IPS DF 19.7 (cell line): ENCODE results near the gene CBX4.

Experiments used
- DNase-seq: peaks from one replicate; pipeline ENCODE4 v3.0.0-alpha.2; 2013; ENCODE audit warnings: low read depth, low spot score

The CBX4 gene

DNA sequence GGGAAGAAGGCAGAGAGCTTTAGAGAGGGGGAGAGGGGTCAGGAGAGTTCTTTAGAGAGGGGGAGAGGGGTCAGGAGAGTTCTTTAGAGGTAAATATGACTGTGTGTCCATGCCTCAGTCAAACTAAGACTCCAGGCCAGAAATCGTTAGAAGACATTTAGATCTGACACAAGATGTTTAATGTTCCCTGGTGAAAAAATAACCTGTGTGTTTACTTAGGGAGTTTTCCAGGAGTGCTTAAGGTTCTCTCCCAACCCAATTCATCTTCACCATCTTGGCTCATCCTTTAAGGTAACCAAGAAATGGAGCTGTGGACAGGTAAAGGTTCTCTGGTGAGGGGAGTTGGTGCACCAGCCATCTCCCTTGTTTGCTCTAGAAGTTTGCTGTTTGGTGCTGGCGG lies 9.8 kb downstream of the CBX4 start:
- DNase-seq = no peak

DNA sequence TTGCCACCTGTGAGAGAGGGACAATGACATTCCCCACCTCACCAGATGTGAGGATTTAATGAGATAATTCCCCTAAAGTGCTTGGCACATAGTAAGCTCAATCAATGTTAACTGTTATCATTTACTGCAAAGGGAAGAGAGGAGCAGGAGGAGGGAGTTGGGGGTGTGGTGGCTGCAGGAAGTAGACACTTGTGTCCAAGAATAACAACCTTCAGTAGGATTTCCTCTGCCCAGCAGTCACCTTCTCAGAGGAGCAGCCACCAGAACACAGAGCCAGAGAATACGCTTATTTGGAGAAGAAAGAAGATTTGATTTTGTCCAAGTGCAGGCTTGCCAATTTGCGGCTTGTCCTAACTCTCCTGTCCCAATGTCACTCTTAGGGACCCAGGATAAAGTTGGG lies 10.2 kb downstream of the CBX4 start:
- no peak for DNase-seq

DNA sequence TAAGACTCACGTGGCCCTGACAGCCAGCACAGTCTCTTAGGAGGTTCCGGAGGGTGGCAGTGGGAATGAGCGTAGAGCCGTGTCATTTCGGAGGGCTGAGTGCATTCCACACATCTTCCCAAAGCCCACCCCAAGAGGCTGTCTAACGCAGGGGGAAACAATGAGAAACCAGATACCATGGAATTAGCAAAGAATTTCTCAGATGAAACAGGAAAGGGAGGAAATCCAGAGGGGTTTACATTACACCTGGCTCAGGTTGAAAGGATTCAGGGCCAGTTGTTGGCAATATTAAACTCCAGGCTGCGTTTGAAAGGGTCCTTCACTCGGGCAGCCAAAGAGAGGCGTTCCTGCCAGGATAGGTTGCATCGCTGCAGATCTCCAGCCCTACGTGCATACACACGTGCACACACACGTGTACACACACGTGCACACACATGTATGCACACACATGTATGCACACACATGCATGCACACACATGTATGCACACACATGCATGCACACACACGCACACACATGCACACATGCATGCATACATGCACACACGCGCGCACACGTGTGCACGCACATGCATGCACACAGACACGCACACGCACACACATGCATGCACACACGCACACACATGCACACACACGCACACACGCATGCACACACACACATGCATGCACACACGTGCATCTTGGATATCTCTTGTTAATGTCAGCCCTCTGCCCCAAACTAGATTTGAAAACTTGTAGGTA lies 12.2 kb downstream of the CBX4 start:
- DNase-seq = no peak

DNA sequence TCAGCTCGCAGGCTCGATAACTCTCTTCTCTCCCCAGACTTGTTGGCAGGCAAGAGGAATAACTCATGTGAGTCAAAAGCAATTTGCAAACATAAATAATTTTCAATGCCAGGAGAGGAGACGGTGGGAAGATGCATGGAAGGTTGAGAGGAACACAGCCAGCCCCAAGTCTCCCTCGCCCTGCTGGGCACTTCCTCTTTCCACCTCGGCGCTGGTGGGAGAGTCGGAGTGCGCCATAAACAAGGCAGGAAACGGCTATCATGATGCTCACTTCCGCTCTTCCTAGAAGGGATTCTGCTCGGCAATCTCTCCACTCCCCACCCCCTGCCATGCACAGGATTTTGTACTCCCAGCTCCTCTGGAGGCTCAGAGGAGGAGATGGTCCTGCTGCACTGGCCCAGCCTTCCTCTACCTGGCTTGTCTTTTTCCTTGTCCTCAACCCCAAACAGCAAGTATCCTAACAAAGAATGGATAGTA lies 13.0 kb downstream of the CBX4 start:
- no peak for DNase-seq

DNA sequence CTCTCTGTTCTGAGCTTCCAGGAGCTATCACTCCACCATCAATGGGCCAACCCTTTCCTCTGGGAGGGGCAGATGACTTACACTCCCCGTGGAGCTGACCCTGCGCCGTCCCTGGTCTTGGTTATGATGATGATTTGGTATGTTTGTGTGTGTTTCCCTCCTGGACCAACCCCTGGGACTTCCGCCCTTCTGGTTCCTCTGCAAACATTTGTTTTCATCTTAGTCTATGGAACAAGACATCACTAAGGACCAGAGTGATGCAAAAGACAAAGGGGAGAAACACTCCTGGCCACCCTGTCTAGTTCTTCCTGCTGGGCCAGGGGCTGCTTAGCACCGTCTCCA lies 13.7 kb downstream of the CBX4 start:
- no peak for DNase-seq

DNA sequence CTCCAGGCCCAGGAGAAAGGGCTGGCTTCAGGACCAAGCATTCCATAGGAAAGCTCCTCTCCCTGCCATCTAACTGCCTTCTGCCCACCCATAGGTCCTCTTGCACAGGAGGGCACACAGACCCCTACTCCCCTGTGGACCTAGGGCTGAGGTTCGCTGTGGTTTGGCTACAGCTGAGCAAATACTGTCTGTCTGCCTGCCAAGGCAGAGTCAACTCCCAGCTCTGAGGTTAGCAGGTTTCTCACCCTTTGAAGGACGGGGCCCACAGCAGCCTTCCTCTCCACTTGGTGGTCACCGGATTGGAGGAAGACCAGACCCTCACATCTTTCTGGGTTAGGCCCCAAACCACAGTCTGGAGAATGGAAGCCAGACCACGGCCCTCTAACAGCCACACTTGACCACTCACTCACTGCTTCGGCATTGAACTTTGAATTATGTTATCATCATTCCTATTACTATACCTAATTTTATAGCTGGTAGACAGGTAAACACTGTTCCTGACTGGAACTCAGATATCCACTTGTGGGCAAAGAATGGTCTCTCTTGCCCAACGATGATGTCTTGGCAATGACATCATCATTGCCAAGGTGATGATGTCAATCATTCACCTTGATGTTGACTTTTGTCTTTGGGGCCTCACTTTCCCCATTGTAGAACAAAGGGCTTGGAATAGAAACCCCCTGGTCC lies 14.2 kb downstream of the CBX4 start:
- DNase-seq = no peak

DNA sequence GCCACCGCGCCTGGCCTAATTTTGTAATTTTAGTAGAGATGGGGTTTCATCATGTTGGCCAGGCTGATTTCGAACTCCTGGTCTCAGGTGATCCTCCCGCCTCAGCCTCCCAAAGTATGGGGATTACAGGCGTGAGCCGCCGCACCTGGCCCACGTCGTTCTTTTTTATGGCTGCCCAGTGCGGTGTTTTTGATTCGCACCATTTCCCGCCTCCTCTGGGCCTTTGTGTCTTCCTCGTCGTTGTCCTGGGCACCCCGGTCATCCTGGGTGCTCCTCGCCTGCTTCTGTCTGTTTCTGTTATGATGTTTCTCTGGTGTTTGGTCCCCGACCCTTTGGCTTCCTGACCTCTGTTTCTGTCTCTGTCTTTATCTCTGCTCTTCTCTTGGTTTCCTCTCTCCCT lies 15.0 kb downstream of the CBX4 start:
- DNase-seq = no peak

DNA sequence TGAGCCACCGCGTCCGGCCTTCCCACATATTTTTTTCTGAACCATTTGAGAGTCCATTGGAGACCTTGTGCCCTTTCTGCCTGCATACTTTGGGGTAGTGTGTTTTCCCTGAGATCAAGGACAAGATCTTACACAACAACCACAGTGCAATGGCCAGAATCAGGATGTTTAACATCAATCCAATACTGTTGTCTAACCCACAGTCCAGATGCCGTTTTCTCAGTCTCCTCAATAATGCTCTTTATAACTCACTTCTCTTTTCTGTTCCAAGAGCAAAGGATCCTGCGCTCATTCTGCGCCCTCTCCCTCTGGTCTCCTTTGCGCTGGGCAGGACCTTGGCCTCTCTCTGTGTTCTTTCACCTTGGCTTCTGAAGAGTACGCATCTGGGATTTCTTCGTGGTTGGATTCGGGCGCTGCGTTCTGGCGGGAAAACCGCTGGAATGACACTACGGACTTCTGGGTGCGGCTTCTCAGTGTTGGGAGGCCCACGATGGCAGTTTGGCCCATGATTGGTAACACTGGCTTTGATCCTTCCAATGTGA lies 16.6 kb downstream of the CBX4 start:
- DNase-seq = no peak

DNA sequence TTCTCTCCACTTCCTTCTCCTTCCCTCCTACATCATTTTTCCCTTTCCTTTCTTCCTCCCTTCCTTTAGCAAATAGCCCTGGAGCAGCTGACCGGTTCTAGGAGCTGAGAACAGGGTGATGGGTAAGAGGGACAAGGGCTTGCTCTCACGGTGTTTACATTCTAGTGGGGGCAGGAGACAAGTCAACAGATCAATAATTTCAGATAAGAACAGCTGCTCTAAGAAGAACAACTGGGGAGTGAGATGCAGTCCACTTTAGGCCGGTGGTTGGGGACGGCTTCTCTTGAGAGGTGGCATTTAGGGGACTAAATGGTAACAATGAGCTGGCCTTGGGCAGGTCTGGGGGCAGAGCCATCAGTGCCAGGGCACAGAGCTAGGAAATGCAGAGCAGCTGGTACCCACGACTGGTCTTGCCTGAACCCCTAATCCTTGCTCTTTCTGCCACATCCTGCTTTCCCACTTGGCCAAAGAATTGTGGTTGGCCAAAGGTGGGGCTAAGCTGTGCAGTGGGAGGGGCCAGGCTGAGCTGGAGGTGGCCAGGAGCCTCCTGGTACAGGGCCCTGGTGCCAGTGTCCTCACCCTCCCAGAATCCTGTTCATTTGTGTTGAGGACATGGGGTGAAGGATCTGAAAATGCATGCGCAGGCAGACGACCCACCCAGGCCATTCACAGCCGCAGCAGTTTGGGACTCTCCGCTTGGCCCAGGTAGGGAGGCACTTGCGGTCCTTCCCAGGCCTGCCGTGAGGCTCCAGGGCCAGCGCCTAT lies 17.7 kb downstream of the CBX4 start:
- DNase-seq = no peak

DNA sequence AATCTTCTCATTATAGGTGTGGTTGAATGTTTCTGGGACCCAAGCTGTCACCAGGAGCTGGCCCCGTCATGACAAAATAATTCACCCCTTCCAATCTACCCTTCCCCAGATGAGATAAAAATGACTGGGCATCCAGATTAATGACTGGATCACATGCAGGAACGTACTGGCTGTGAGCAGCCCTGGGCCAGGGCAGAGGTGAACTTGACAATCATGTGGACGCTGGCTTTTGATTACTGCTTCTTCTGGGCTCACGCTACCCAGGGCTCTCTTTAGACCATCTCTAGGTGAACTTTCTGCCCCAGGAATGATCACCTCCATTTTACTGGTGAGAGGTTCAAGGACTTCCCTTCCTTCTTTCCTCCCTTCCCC lies 18.3 kb downstream of the CBX4 start:
- DNase-seq = no peak

DNA sequence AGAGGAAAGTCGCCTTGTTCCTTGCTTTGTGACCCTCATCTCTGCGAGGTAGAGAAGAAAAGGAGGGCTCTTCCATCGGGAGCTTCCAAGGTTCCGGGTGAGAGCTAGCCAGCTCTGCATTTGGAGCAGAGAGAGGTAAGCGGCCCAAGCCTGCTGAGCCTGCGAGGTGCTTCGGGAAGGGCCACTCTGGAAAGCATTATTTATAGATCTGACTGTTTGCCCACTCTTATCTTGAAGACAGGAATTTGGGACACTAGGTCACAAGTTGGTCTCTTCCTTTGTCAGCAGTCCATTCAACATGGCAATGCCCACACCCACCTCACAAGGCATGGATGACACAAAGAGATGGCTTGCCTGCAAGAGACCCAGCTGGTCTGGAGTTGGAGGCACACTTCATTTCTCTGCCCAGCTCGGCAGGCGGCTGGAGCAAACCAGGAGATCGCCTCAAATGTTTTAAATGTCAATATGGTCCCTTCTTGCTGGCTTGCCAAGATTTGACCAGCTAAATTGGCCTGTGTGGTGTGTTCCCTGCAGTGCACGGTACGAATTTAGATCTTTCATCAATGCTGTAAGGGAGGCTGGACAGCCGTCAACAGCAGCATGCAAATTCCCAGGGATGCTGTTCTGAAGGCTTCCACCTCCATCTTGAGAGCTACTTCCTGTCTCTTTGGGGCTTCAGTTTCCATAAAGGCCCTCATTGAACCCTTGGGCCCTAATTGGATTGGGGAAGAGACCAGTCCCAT lies 19.5 kb downstream of the CBX4 start:
- DNase-seq = no peak

DNA sequence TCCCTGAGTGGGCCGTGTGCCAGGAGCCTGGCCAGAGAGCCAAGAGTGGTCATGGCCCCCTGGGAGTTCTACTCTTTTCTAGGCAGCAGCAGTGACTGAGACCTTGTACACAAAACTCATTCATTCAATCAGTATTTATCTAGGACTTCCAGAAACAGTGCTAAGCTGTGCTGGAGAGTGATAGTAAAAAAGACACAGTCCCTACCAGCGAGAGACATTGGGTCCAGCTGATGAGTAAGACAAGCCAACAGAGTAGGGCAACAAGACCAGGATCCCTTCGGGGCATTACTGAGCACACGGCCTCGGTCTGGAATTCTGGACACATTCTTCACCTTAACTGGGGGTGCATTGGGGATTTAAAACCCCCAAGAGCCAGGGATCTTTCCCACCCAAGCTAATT lies 20.2 kb downstream of the CBX4 start:
- no peak for DNase-seq

DNA sequence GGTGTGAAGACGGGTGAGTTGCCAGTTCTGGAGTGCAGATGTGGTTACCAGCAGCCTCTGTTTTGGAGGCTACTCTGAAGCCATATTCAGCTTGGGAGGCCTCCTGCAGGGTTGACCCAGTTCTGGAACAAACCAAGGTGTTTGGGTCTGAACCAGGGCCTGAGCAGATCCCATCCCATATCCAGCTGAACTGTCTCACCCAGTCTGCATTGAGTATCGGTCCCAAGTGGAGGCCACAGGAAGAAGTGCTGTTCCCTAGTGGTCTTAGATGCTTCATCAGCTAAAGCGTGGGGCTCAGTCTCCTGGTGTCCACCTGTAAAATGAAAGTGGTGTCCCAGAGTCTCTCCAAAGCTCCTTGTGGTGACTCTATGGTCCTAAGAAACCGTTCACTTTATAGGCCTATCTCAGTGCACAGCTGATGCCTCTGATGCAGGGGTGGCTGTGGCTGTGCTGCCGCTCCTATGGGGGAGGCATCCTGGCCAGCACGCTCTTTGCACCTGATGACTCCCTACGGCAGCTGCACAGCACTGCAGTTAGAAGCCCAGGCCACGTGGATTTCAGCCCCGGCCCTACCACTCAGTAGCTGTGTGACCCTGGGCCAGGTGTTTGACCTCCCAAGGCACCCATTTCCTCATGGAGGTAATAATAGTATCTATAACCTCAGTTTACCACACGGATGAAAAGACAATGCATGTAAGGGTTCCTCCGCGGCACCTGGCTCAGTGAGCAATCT lies 21.0 kb downstream of the CBX4 start:
- DNase-seq = no peak

DNA sequence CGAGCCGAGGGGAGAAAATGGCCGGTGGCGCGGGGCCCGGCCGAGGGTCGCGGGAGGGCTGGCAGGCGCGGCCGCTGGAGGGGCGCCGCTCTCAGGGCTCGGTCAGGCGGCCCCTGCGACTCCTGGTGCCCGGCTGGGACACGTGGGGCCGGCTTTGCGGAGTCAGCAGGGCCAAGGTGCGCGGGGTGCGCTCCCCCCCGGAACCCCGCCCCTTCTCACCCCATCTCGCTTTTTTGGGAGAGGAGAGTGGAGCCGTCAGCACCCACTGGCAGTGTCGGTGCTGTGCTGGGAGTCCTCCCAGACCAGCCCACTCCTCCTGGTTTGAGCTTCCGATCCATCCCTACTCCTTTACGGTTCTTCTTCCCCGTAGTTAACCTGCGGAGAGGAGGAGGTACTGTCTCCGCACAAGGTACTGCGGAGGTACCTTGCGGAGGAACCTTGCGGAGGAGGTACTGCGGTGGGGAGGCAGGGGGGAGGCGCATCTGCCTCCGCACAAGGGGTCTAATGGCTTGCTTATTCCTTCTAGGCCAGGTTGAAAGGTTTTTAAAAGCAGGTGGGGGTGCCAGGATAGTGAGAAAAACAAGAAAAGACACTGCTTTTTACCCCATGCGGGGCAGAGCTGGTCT lies 23.3 kb downstream of the CBX4 start:
- no peak for DNase-seq

DNA sequence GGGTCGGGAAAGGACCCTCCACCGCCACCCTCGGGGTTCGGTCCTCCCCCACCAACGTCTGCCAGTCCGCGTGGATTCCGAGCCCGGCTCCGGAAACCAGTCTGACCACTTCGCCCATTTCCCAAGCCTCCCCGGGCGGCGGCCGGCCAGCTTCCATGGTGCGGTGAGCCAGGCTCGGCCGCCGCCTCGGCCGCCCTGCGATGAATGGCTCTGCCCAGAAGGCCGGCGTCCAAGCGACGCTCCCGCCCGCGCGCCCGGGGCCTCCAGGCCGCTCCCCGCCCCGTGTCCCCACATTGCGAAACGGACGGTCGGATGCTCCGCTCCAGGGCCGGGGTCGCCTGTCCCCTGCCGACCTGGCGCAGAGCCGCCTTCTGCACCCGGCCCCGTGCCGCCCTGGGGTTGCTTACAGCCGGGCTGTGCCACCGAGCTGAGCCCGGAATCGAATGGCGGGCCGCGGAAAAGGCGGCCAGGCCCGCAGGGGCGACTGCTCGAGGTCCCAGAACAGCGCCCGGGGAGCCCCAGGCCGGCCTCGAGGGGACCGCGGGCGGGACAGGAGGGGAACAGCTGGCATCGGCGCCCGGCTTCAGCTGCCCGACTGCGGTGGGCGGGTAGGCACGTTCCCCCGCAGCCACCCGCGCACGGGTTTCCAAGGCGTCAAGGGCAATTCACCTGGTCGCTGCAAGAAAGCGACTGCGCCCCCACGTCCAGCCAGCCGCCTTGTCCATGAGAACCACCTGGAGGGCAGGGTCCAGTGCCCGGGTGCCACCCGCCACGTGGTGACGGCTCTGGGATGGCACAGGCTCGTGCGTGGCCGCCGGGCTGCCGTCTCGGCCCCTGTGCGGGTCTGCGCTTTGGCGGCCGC lies 24.0 kb downstream of the CBX4 start:
- DNase-seq = no peak

DNA sequence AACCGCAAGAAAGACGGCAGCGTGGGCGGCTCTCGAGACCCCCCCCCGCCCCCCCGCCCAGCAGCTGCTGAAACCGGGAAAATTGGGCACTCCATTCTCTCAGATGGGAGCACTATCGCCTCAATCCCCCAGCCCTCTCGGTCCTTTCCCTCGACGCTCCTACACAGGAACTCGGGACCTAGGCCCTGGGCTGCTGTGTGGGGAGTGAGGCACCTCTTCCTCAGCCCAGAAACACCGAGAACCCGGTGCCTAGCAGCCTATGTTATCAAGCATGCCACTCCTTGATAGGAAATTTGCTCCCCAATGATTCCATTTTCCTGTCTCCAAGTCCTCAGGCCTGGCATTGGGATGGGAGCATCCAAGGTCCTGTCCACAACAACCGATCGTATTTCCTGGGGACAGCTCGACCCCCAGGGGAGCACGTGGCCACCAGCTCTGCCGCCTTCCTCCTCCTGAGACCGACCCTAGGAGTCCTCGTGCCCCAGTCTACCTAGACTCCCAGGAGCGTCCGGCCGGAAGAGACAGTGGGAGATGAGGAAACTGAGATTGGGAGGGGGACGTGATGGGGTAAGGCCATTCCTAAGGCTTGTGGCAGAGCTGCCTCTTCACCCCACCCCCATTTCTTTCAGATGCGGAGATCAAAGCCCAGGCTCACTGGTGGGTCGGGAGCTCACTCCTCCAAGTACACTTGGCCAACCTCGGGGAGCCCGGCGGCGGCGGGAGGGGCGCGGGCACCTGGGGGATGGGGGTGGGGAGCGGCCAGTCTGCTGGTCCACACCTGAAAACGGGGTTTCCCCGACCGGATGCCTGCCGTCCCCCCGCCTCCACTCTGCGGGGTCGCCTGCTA lies 24.9 kb downstream of the CBX4 start:
- no peak for DNase-seq

DNA sequence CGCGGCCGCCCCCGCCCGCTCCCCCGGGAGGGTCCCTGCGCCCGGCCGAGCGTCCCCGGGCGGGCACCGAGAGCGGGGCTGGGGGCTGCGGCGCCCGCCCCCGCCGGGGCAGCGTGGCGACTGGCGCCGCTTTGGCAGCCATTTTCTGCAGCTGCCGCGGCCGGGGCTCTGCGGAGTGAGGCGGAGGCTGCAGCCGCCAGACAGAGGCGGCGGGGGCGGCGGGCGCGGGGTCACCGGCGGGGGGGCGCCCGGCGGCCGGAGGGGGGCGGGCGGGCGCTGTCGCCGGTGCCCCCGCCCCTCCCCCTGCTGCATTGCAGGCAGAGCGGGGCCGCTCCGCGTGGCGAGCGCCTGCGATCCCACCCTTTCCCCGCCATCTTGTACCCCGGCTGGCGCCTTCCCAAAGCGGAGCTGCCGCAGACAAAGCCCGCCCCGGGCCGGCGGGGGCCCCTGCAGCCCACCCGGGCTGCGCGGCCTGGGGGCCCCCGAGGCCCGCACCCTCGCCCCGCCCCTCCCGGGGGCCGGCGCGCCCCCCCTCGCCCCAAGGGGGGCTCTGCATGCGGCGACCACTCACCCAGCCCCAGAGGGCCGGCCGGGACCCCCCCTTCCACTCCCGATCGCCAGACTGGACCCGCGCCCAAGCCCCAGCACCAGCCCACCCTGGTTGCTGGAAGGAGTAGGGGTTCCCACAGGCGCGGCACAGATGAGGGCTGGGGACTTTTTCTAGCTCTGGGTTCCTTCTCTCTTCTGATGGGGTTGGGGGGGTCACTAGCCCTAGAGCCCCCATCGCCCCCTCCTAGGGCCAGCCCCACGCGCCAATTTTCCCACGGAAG lies 25.7 kb downstream of the CBX4 start:
- DNase-seq = no peak
